ENCODE data around the gene DYRK1B. TPM values are rescaled to one million over a fixed set of nuclear protein-coding genes. Genes with fewer than 3 reads are reported as not detected.
A peak's percentile ranks its signal among the peaks of the same experiment; 100 is the strongest.

The DYRK1B gene
- total and polyA plus RNA-seq, 2 experiments from 2014 or later = 6.5 to 8.6 TPM

- peaks cover 20% of the 10 kb centered on the region for H3K36me3 ChIP-seq (ENCODE audit: insufficient read depth)
- DNase-seq (ENCODE audit: low spot score) = no peak
- H3K9me2 ChIP-seq (ENCODE audit: insufficient read depth) = no peaks in the 10 kb centered on the region
- H2AFZ ChIP-seq = no peak overlapping the region
- TF ChIP-seq EZH2phosphoT487 (IDR thresholded peaks at IDR 0.05; ENCODE audit: unreplicated experiment) (no peak), EZH2 (IDR thresholded peaks at IDR 0.05; ENCODE audit: low read depth, unreplicated experiment) (no peak), NANOG (IDR thresholded peaks at IDR 0.05; ENCODE audit: borderline replicate concordance) (no peak), ZNF331 (CRISPR knock-in tag; IDR thresholded peaks at IDR 0.05; ENCODE audit: low read depth) (no peak), ZNF114 (CRISPR knock-in tag; IDR thresholded peaks at IDR 0.05) (no peak), JUNB (IDR thresholded peaks at IDR 0.05; ENCODE audit: unreplicated experiment) (no peak)
- no peaks in the 10 kb centered on the region for H3K27me3 ChIP-seq (ENCODE audit: insufficient read depth)
- peaks cover 63% of the 10 kb centered on the region for H4K20me1 ChIP-seq (replicated peaks; ENCODE audit: insufficient read depth)
- H3K36me3 Mint-ChIP-seq (ENCODE audit: low read depth) = peaks cover 28% of the 10 kb centered on the region
- ATAC-seq = no peak
- H3K79me2 ChIP-seq (replicated peaks; ENCODE audit: insufficient read depth) = peaks cover 77% of the 10 kb centered on the region
- 0 out of 2 replicates have a peak overlapping the region, but pooled peaks have one; percentile 69 for H3K27ac ChIP-seq (ENCODE audit: low read depth)
- peaks cover 6% of the 10 kb centered on the region for H3K27me3 Mint-ChIP-seq (ENCODE audit: insufficient read depth, low read depth, poor library complexity)
- H3K4me1 Mint-ChIP-seq = peaks cover 41% of the 10 kb centered on the region
- H3F3A ChIP-seq (replicated peaks; ENCODE audit: low read depth) = 0 out of 2 replicates have a peak, but pooled peaks cover 3% of the 10 kb centered on the region
- peaks cover 3% of the 10 kb centered on the region; the same call in 2 of the 3 replicates for H3K9me3 Mint-ChIP-seq
- H3K4me2 ChIP-seq = peak overlapping the region; percentile 65; the same call in 1 of the 2 replicates
- peaks cover 30% of the 10 kb centered on the region for H3K4me1 ChIP-seq (ENCODE audit: insufficient read depth)
- peak overlapping the region; percentile 44; the same call in 1 of the 2 replicates for H3K27ac Mint-ChIP-seq
- H3K4me3 ChIP-seq = peak overlapping the region; percentile 24; the same call in 1 of the 2 replicates
- H3K4me3 Mint-ChIP-seq = peak overlapping the region; percentile 11; the same call in 1 of the 3 replicates
Observed at GRCh38 chr19:39842693-39843435, 8.9 kb upstream of the DYRK1B start.

GRCh38 chr19:39841041-39841440, 7.1 kb upstream of the DYRK1B start:
- Histone ChIP-seq H4K20me1 (replicated peaks; ENCODE audit: insufficient read depth) (peaks cover 63% of the 10 kb centered on the region), H3K4me1 (ENCODE audit: insufficient read depth) (peaks cover 18% of the 10 kb centered on the region), H2AFZ (no peak overlapping the region), H3K27me3 (ENCODE audit: insufficient read depth) (no peaks in the 10 kb centered on the region), H3K27ac (ENCODE audit: low read depth) (no peak overlapping the region), H3K9me2 (ENCODE audit: insufficient read depth) (no peaks in the 10 kb centered on the region), H3K36me3 (ENCODE audit: insufficient read depth) (peaks cover 37% of the 10 kb centered on the region), H3K79me2 (replicated peaks; ENCODE audit: insufficient read depth) (peaks cover 77% of the 10 kb centered on the region), H3K4me3 (no peak overlapping the region), H3K4me2 (no peak overlapping the region), H3F3A (replicated peaks; ENCODE audit: low read depth) (peaks cover 9% of the 10 kb centered on the region; the same call in 1 of the 2 replicates)
- Mint-ChIP-seq H3K36me3 (ENCODE audit: low read depth) (peaks cover 46% of the 10 kb centered on the region), H3K4me3 (no peak overlapping the region), H3K27ac (no peak overlapping the region), H3K9me3 (peaks cover 3% of the 10 kb centered on the region; the same call in 2 of the 3 replicates), H3K4me1 (peaks cover 30% of the 10 kb centered on the region), H3K27me3 (ENCODE audit: insufficient read depth, low read depth, poor library complexity) (no peaks in the 10 kb centered on the region)
- DNase-seq (ENCODE audit: low spot score) (no peak), ATAC-seq (no peak)
- TF ChIP-seq ZNF114 (CRISPR knock-in tag; IDR thresholded peaks at IDR 0.05) (no peak), CREB1 (CRISPR knock-in tag; IDR thresholded peaks at IDR 0.05; ENCODE audit: low read depth) (no peak), STAT1 (IDR thresholded peaks at IDR 0.05; ENCODE audit: unreplicated experiment) (no peak), ETS1 (IDR thresholded peaks at IDR 0.05) (no peak), EZH2 (IDR thresholded peaks at IDR 0.05; ENCODE audit: low read depth, unreplicated experiment) (no peak), NANOG (IDR thresholded peaks at IDR 0.05; ENCODE audit: borderline replicate concordance) (no peak), POLR2AphosphoS5 (IDR thresholded peaks at IDR 0.05; ENCODE audit: low read depth) (no peak), JUNB (IDR thresholded peaks at IDR 0.05; ENCODE audit: unreplicated experiment) (no peak), ZNF462 (CRISPR knock-in tag; IDR thresholded peaks at IDR 0.05) (no peak), ZNF331 (CRISPR knock-in tag; IDR thresholded peaks at IDR 0.05; ENCODE audit: low read depth) (no peak)

All from GM23338 (cell line).